Activated naive CD8-positive, alpha-beta T cell treated with anti-CD3 and anti-CD28 coated beads, Interleukin-2, amount 10 ng/mL, durations not matched to agents 7 days and 5 days (primary cell): ENCODE measurements around the gene GCNT1. TPM values are rescaled to one million over a fixed set of nuclear protein-coding genes. Genes with fewer than 3 reads are reported as not detected.

ENCODE experiments used
- ATAC-seq: fragments of 150-1000 bp; cut with Tn5 transposase; one replicate; pipeline ENCODE4 v1.10.0; 2021; ENCODE audit warnings: low read depth, moderate library complexity
- POLR2A ChIA-PET: fragments of 350-600 bp; sonication (Branson Sonifier 250); formaldehyde crosslinking; loops from one replicate; lab custom pipeline; 2021; ENCODE audit warnings: antibody characterized with exemption; lab: Charles Lee
- DNase-seq: peaks from one replicate; pipeline ENCODE4 v3.0.0; 2021
- H3K27ac Mint-ChIP-seq: one replicate; pipeline ENCODE4 v1.8.0; 2022; ENCODE audit warnings: mild to moderate bottlenecking, mixed read lengths
- H3K27me3 Mint-ChIP-seq: one replicate; pipeline ENCODE4 v1.8.0; 2022; ENCODE audit warnings: mild to moderate bottlenecking, moderate library complexity, mixed read lengths
- H3K36me3 Mint-ChIP-seq: one replicate; pipeline ENCODE4 v1.8.0; 2021; ENCODE audit warnings: mild to moderate bottlenecking, mixed read lengths
- H3K4me1 Mint-ChIP-seq: one replicate; pipeline ENCODE4 v1.8.0; 2021; ENCODE audit warnings: mixed read lengths
- H3K4me3 Mint-ChIP-seq: one replicate; pipeline ENCODE4 v1.8.0; 2022; ENCODE audit warnings: mild to moderate bottlenecking, moderate library complexity, mixed read lengths
- H3K9me3 Mint-ChIP-seq: one replicate; pipeline ENCODE4 v1.8.0; 2021; ENCODE audit warnings: mixed read lengths
- total RNA-seq, 2 experiments: library from RNA; stranded (reverse); gene quantifications; one replicate each; pipeline ENCODE4 v1.2.3, GENCODE V29; 2021

The GCNT1 gene
- 10 to 100 TPM; 10.9 to 11.1 TPM for total RNA-seq

GRCh38 chr9:76458903-76459693 is at the start of gene GCNT1:
Gene GCNT1 (plus strand): TSS chr9:76459182. CDS start chr9:76502382, 43,200 bp downstream.
- H3K4me3 Mint-ChIP-seq, result peak within 1 kb of the TSS; percentile 98
- H3K9me3 Mint-ChIP-seq, result no peaks in the 10 kb centered on the region
- peak; percentile 93 for ATAC-seq
- peaks cover 26% of the 10 kb centered on the region for H3K4me1 Mint-ChIP-seq
- peaks cover 1% of the 10 kb centered on the region for H3K27me3 Mint-ChIP-seq
- POLR2A ChIA-PET, result interaction anchor here (0.6 to 2.2 kb wide), 10 partner anchors 9 to 199 kb away, joined by 3 to 9 read pairs (median 3); partner anchors contain the start of gene RFK
- H3K27ac Mint-ChIP-seq, result peak within 1 kb of the TSS; percentile 82
- peak; percentile 98 for DNase-seq
- H3K36me3 Mint-ChIP-seq, result peaks cover 8% of the 10 kb centered on the region

DNA sequence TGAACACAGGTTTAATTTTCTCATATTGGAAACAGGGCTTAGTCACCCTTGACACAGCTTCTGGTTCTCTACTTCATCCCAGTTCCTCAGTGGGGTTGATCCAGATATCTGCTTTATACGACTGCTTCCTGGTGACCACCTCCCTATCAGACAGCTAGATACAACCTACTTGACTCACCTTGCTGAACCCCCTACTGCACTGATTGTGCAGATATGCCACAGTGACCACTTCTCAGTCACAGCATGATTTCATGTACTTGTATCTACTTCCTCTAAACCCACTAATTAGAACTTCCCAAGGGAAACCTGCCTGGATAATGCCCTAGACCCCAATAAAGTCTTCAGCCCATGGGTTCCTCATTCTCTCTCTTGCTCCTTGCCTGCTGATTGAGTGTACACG is 46.3 kb upstream of the GCNT1 start:
- H3K4me1 Mint-ChIP-seq, result peaks cover 29% of the 10 kb centered on the region
- POLR2A ChIA-PET, result no interaction called here

GRCh38 chr9:76413658-76414057 is 45.3 kb upstream of the GCNT1 start:
- Mint-ChIP-seq H3K27me3 (no peaks in the 10 kb centered on the region), H3K36me3 (peaks cover 16% of the 10 kb centered on the region), H3K27ac (no peak overlapping the region), H3K4me1 (peaks cover 25% of the 10 kb centered on the region), H3K4me3 (no peak overlapping the region), H3K9me3 (peaks cover 14% of the 10 kb centered on the region)
- DNase-seq (no peak), ATAC-seq (no peak)
- POLR2A ChIA-PET, result no interaction called here

More for the DNA sequence above, 46.3 kb upstream of the GCNT1 start:
- ATAC-seq (no peak), DNase-seq (no peak)
- H3K36me3 Mint-ChIP-seq, result peaks cover 16% of the 10 kb centered on the region
- peaks cover 14% of the 10 kb centered on the region for H3K9me3 Mint-ChIP-seq
- no peak overlapping the region for H3K27ac Mint-ChIP-seq
- no peaks in the 10 kb centered on the region for H3K27me3 Mint-ChIP-seq
- H3K4me3 Mint-ChIP-seq, result no peak overlapping the region

DNA sequence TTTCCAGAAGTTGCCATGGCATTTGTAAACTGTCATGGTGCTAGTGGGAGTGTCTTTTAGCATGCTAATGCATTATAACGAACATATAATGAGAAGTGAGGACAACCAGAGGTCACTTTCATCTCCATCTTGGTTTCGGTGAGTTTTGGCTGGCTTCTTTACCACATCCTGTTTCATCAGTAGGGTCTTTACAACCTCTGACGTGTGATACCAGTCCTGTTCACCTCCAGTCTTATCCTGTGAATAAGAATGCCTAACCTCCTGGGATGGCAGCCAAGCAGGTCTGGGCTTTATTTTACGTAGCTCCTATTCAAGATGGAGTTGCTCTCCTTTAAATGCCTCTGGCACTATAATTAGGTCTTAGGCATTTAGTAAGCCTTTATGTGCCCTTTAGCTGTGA is 44.3 kb upstream of the GCNT1 start:
- POLR2A ChIA-PET, result interaction anchor here (1.1 kb wide), 1 partner anchor 20 kb away, joined by 6 read pairs; the partner anchor contains the start of gene RFK
- H3K9me3 Mint-ChIP-seq, result peaks cover 14% of the 10 kb centered on the region
- peaks cover 25% of the 10 kb centered on the region for H3K4me1 Mint-ChIP-seq
- H3K27me3 Mint-ChIP-seq, result no peaks in the 10 kb centered on the region
- DNase-seq (no peak), ATAC-seq (no peak)
- peaks cover 16% of the 10 kb centered on the region for H3K36me3 Mint-ChIP-seq
- H3K27ac Mint-ChIP-seq, result no peak overlapping the region
- no peak overlapping the region for H3K4me3 Mint-ChIP-seq

DNA sequence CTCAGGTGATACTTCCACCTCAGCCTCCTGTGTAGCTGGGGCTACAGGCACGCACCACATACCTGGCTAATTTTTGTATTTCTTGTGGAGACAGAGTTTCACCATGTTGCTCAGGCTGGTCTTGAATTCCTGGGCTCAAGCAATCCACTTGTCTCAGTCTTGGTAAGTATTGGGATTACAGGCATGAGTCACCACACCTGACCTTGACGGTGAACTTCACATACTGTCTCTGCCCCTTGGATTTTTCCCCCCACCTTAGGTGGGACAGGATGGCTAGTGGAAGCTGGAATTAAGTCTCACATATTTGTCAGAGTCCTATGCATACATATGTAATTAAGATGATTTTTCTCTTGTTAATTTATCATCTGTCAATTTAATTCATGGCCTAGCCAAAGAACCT is 43.8 kb upstream of the GCNT1 start:
- Mint-ChIP-seq H3K27me3 (no peaks in the 10 kb centered on the region), H3K36me3 (peaks cover 16% of the 10 kb centered on the region), H3K4me3 (no peak overlapping the region), H3K27ac (no peak overlapping the region), H3K4me1 (peaks cover 25% of the 10 kb centered on the region), H3K9me3 (peaks cover 14% of the 10 kb centered on the region)
- DNase-seq, result no peak
- POLR2A ChIA-PET, result interaction anchor here (1.1 kb wide), 1 partner anchor 21 kb away, joined by 6 read pairs; the partner anchor contains the start of gene RFK
- no peak for ATAC-seq

DNA sequence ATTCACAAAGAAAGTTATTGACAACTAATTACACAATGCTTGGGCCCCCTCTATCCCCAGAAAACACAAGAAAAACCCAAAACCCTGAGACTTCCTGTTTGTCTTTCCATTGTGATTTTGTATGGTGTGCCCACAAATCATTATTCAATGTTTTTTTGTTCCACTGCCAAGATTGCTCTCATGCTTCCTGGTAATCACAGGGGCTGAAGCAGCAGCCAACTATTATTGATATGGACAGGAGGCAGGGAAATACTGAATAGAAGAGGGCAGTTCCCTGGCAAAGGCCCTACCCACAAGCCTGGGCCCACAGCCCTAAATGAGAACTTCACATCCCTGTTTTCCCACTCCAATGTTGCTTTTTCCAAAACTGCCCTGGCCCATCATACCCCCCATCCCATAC is 43.3 kb upstream of the GCNT1 start:
- H3K4me1 Mint-ChIP-seq, result peaks cover 25% of the 10 kb centered on the region
- no peak overlapping the region for H3K27ac Mint-ChIP-seq
- ATAC-seq, result no peak
- H3K9me3 Mint-ChIP-seq, result peaks cover 14% of the 10 kb centered on the region
- no peak overlapping the region for H3K4me3 Mint-ChIP-seq
- peaks cover 16% of the 10 kb centered on the region for H3K36me3 Mint-ChIP-seq
- no peak for DNase-seq
- POLR2A ChIA-PET, result no interaction called here
- H3K27me3 Mint-ChIP-seq, result no peaks in the 10 kb centered on the region

DNA sequence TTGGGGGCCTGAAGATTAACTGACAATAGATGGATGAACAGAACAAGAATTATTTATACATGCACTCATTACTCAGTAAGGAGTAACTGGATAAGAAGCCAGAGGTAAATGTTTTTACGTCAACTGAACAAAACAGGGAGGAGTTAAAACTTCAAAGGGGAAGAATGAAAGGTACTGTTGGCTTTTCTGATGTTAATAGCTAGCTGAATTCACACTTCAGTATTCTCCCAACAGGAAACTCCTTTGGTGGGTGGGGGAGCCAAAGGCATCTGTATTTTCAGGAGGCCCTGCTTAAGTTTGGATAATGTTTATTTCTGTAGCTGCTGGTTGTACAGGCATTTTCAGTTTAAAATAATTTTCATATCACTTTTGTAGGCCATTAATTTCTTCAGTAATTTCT is 41.6 kb upstream of the GCNT1 start:
- Mint-ChIP-seq H3K27me3 (no peaks in the 10 kb centered on the region), H3K36me3 (peaks cover 16% of the 10 kb centered on the region)
- ATAC-seq, result no peak

DNA sequence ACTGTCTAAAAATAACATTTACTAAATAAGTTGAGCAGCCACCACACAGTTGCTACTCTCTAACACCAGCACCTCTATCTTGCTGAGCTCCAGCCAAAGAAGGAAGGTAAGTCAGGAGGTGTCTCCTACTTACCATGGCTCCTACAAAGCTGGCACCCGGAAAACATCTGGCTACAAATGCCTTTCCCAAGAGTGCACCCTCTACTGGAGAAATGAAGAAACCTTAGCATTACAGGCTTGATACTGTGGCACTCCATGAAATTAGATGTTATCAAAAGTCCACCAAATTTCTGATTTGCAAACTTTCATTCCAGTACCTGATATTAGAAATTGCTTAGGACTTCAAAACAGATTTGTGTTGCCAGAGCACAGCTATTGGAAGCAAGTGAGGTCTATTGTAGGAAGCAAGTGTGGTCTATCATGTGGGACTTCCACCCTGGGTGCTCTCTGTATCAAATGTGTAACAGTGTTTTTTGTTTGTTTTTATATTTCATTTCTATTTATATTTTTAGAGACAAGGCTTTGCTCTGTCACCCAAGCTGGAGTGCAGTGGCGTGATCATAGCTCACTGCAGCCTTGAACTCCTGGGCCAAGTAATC is 39.1 kb upstream of the GCNT1 start:
- Mint-ChIP-seq H3K36me3 (peaks cover 6% of the 10 kb centered on the region), H3K27me3 (no peaks in the 10 kb centered on the region), H3K9me3 (no peaks in the 10 kb centered on the region), H3K4me1 (peaks cover 17% of the 10 kb centered on the region), H3K27ac (no peak overlapping the region), H3K4me3 (no peak overlapping the region)
- POLR2A ChIA-PET, result no interaction called here
- DNase-seq, result no peak
- no peak for ATAC-seq

More for the DNA sequence above, 41.6 kb upstream of the GCNT1 start:
- Mint-ChIP-seq H3K9me3 (peaks cover 14% of the 10 kb centered on the region), H3K4me3 (no peak overlapping the region), H3K27ac (no peak overlapping the region), H3K4me1 (peaks cover 25% of the 10 kb centered on the region)
- POLR2A ChIA-PET, result no interaction called here
- DNase-seq, result no peak

DNA sequence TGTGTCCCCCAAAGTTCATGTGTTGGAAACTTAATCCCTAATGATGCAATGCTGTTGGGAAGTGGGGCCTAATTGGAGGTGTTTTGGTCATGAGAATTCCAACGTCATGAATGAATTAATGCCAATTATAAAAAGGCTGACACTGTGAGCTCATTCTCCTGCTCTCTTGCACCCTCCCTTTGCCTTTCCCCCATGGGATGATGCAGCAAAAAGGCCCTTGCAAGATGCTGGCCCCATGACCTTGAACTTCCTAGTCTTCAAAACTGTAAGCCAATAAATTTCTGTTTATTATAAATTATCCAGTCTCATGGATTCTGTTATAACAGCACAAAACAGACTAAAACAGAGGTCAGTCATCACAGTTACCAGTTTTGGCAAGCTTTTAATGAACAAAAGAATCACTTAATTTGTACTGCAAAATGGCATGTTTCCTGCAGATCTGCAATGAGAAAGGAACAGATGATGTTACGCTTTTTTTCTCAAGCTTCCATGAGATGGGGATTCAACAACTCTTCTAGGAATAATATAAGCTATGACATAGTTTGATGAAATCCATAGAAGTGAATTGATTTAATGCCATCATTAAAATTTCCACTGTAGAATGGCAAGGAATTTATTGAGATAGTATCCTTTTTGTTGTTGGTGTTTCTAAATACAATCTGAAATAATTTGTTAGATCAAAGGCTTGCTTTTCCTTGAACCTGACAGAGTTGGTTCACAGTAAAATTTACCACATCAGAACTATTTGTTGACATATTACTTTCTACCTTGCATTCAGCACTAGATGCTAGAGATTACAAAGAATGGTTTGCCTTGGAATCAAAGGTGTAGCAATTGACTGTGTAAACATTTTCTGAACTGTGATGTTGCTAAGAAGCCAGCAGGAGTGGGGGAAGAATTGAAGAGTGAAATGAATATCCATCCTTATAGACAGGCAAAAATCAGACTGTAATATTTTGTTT is 35.5 kb upstream of the GCNT1 start:
- Mint-ChIP-seq H3K27ac (no peak overlapping the region), H3K9me3 (no peaks in the 10 kb centered on the region), H3K27me3 (no peaks in the 10 kb centered on the region), H3K4me1 (peaks cover 5% of the 10 kb centered on the region), H3K36me3 (no peaks in the 10 kb centered on the region), H3K4me3 (no peak overlapping the region)
- ATAC-seq, result no peak
- POLR2A ChIA-PET, result no interaction called here
- no peak for DNase-seq

DNA sequence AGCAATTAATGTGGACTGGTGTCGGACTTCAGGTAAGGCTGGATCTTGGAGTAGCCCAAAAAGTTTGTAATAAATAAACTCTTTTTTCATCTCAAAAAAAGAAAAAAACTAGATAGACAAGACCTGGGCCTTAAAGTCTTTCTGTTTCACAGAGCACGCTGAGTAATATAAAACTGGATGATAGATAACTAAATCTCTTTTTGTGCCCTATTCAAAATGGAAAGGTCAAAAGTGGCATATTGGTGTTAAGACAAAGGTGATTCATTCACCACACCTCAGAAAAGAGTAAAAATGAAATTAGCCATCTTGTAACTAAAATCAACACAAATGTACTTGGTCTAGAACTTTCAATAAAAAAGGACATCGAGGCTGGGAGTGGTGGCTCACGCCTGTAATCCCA is 34.5 kb upstream of the GCNT1 start:
- POLR2A ChIA-PET, result no interaction called here
- Mint-ChIP-seq H3K4me3 (no peak overlapping the region), H3K27me3 (no peaks in the 10 kb centered on the region), H3K36me3 (no peaks in the 10 kb centered on the region), H3K4me1 (peaks cover 5% of the 10 kb centered on the region), H3K9me3 (no peaks in the 10 kb centered on the region), H3K27ac (no peak overlapping the region)
- ATAC-seq (no peak), DNase-seq (no peak)

- DNase-seq (no peak), ATAC-seq (no peak)
- Mint-ChIP-seq H3K36me3 (no peaks in the 10 kb centered on the region), H3K27ac (no peak overlapping the region), H3K27me3 (no peaks in the 10 kb centered on the region), H3K4me3 (no peak overlapping the region), H3K9me3 (no peaks in the 10 kb centered on the region), H3K4me1 (peaks cover 5% of the 10 kb centered on the region)
- POLR2A ChIA-PET, result no interaction called here
These were observed 33.1 kb upstream of the GCNT1 start for GRCh38 chr9:76425677-76426453.

- H3K27me3 Mint-ChIP-seq, result no peaks in the 10 kb centered on the region
- H3K9me3 Mint-ChIP-seq, result no peaks in the 10 kb centered on the region
- no peak overlapping the region for H3K4me3 Mint-ChIP-seq
- no peak overlapping the region for H3K27ac Mint-ChIP-seq
- ATAC-seq, result no peak
- H3K4me1 Mint-ChIP-seq, result peaks cover 5% of the 10 kb centered on the region
- H3K36me3 Mint-ChIP-seq, result no peaks in the 10 kb centered on the region
- POLR2A ChIA-PET, result no interaction called here
- no peak for DNase-seq
These were observed 32.1 kb upstream of the GCNT1 start for GRCh38 chr9:76426807-76427419.
